Limb (tissue), 2 donors: ENCODE data around the gene LRP11.
"Not testable (repeated sequence)": the region's sequence is repeated elsewhere in the genome, so short reads cannot be mapped to it uniquely, and the experiment has no call there.

Source experiments
- DNase-seq, 2 donors: peaks; one replicate each; pipeline ENCODE4 v3.0.0-alpha.2; 2016; ENCODE audit errors: extremely low spot score in 2 of 2

The LRP11 gene

GRCh38 chr6:149851461-149852110 lies 12.6 kb downstream of the LRP11 start:
- DNase-seq: no peak

GRCh38 chr6:149848343-149848742 lies 15.8 kb downstream of the LRP11 start:
- DNase-seq: not testable (repeated sequence)

- no peak for DNase-seq
These were observed 16.3 kb downstream of the LRP11 start for GRCh38 chr6:149847939-149848267.

- peak in 1 of 2 donors; percentile 7 for DNase-seq
These were observed 17.8 kb downstream of the LRP11 start for GRCh38 chr6:149846321-149846720.

- no peak for DNase-seq
These were observed 18.6 kb downstream of the LRP11 start for GRCh38 chr6:149845549-149845948.

- DNase-seq: no peak
These were observed 19.7 kb downstream of the LRP11 start for GRCh38 chr6:149844480-149844879.

GRCh38 chr6:149844036-149844435 lies 20.1 kb downstream of the LRP11 start:
- not testable (repeated sequence) for DNase-seq

GRCh38 chr6:149843051-149843633 lies 21.0 kb downstream of the LRP11 start:
- no peak for DNase-seq

- DNase-seq: no peak
These were observed 21.8 kb downstream of the LRP11 start for GRCh38 chr6:149842331-149842730.

GRCh38 chr6:149840345-149841075 lies 23.6 kb downstream of the LRP11 start:
- no peak for DNase-seq

- peak; percentile 79 to 82 for DNase-seq
These were observed 29.4 kb downstream of the LRP11 start for GRCh38 chr6:149834513-149835481.

- DNase-seq: no peak
These were observed 30.5 kb downstream of the LRP11 start for GRCh38 chr6:149833651-149834050.

GRCh38 chr6:149831308-149831820 lies 32.8 kb downstream of the LRP11 start:
- DNase-seq: peak in 1 of 2 donors; percentile 40

GRCh38 chr6:149830731-149831307 lies 33.3 kb downstream of the LRP11 start:
- DNase-seq: peak; percentile 47 to 48

- no peak for DNase-seq
These were observed 38.9 kb downstream of the LRP11 start for GRCh38 chr6:149825292-149825691.

GRCh38 chr6:149823013-149823412 lies 41.1 kb downstream of the LRP11 start:
- no peak for DNase-seq

GRCh38 chr6:149821492-149821891 lies 42.7 kb downstream of the LRP11 start:
- DNase-seq: no peak

GRCh38 chr6:149820506-149820905 lies 43.7 kb downstream of the LRP11 start:
- no peak for DNase-seq

GRCh38 chr6:149815788-149816187 lies 48.4 kb downstream of the LRP11 start:
- DNase-seq: no peak

GRCh38 chr6:149813351-149813750 lies 50.8 kb downstream of the LRP11 start:
- DNase-seq: no peak

GRCh38 chr6:149809798-149810197 lies 54.4 kb downstream of the LRP11 start:
- no peak for DNase-seq
